ENCODE measurements around the gene HACL1.

- TF ChIP-seq CTCF (IDR thresholded peaks at IDR 0.05) (no peak), EZH2 (IDR thresholded peaks at IDR 0.05) (no peak)
Observed at GRCh38 chr3:15519096-15519495, 82.3 kb downstream of the HACL1 start.
